Stomach (tissue), 9 donors: ENCODE data around the gene DOC2B. TPM values are rescaled to one million over a fixed set of nuclear protein-coding genes. Genes with fewer than 3 reads are reported as not detected.

ENCODE experiments used
- DNase-seq, 2 donors: peaks; one replicate each; pipeline versions ENCODE4 v3.0.0 to v3.0.0-alpha.2; 2013 to 2019
- H3K27ac ChIP-seq, 5 donors: fragments of 200-600 bp in 4 of 5; sonication (generic) in 4 of 5; one replicate each; pipeline ENCODE4 v1.5.1; 2013 to 2019; ENCODE audit warnings: mild to moderate bottlenecking in 1 of 5, moderate library complexity in 1 of 5
- H3K27me3 ChIP-seq, 3 donors: fragments of 200-600 bp; sonication (generic); one replicate each; pipeline ENCODE4 v1.5.1; 2017 to 2019; ENCODE audit warnings: mixed run types in 1 of 3
- H3K36me3 ChIP-seq, 4 donors: fragments of 200-600 bp; sonication (generic); 1 replicate in 3 of 4; 2 replicates in 1 of 4; pipeline ENCODE4 v1.5.1; 2016 to 2019
- H3K4me1 ChIP-seq, 4 donors: fragments of 200-600 bp; sonication (generic); one replicate each; pipeline ENCODE4 v1.5.1; 2016 to 2019
- H3K4me3 ChIP-seq, 4 donors: fragments of 200-600 bp; sonication (generic) in 3 of 4; one replicate each; pipeline ENCODE4 v1.5.1; 2016 to 2019; ENCODE audit warnings: mild to moderate bottlenecking in 1 of 4
- H3K9me3 ChIP-seq, 4 donors: fragments of 200-600 bp; sonication (generic); one replicate each; pipeline ENCODE4 v1.5.1; 2016 to 2019
- EP300 ChIP-seq: sonication (generic); formaldehyde crosslinking; IDR thresholded peaks from one replicate; pipeline ENCODE4 v1.6.1; 2017; ENCODE audit warnings: antibody characterized with exemption
- POLR2A ChIP-seq, 4 donors: fragments of 450-650 bp; IDR thresholded peaks; one replicate each; pipeline ENCODE4 v1.6.1; 2016; ENCODE audit warnings: antibody characterized with exemption in 4 of 4, control low read depth in 2 of 4, mild to moderate bottlenecking in 1 of 4, moderate library complexity in 1 of 4
- POLR2AphosphoS5 ChIP-seq, 3 donors: sonication (generic); formaldehyde crosslinking; IDR thresholded peaks; one replicate each; pipeline ENCODE4 v1.6.1; 2016; ENCODE audit warnings: antibody characterized with exemption in 3 of 3
- WGBS, 5 donors: extraction: QIAGEN DNeasy Blood & Tissue Kit in 3 of 5; methylation state at CpG; one replicate each; pipeline versions ENCODE4 v1.1.5 to v1.1.7; 2013 to 2018; 5-methylcytosine and 5-hydroxymethylcytosine counted together
- intact Hi-C: fragments of 100-400 bp; cut with DNase I; formaldehyde crosslinking; loops from one replicate; pipeline ENCODE4 v1.15.1; 2023; ENCODE audit warnings: low total_unique reads
- polyA plus RNA-seq, 3 donors: library from polyadenylated mRNA; stranded (reverse); fragments of 200-250 nt; gene quantifications; one replicate each; pipeline ENCODE4 v1.2.3, GENCODE V29; 2013
- total RNA-seq, 5 donors: library from RNA; depleted of rRNA; stranded (reverse); fragments of >200 nt; gene quantifications; one replicate each; pipeline versions ENCODE4 v1.1.0 to v1.2.3, GENCODE V29; 2014 to 2016
- TF ChIP-seq, protein P1 (sequence below), 7 experiments: fragments of 450-650 bp in 4 of 7; fragments of 200-600 bp in 3 of 7; sonication (generic) in 3 of 7; IDR thresholded peaks; one replicate each; pipeline ENCODE4 v1.5.1; 2016 to 2019; ENCODE audit warnings: antibody characterized with exemption in 7 of 7, control low read depth in 2 of 7, mild to moderate bottlenecking in 1 of 7
- donor health status: healthy with polysubstance abuse.
- donor health status: Bipolar disorder and iron deficiency.
- donor health status: healthy.

Gene DOC2B
- total and polyA plus RNA-seq, 8 donors: 0.45 to 11.7 (median 4.1) TPM

DNA sequence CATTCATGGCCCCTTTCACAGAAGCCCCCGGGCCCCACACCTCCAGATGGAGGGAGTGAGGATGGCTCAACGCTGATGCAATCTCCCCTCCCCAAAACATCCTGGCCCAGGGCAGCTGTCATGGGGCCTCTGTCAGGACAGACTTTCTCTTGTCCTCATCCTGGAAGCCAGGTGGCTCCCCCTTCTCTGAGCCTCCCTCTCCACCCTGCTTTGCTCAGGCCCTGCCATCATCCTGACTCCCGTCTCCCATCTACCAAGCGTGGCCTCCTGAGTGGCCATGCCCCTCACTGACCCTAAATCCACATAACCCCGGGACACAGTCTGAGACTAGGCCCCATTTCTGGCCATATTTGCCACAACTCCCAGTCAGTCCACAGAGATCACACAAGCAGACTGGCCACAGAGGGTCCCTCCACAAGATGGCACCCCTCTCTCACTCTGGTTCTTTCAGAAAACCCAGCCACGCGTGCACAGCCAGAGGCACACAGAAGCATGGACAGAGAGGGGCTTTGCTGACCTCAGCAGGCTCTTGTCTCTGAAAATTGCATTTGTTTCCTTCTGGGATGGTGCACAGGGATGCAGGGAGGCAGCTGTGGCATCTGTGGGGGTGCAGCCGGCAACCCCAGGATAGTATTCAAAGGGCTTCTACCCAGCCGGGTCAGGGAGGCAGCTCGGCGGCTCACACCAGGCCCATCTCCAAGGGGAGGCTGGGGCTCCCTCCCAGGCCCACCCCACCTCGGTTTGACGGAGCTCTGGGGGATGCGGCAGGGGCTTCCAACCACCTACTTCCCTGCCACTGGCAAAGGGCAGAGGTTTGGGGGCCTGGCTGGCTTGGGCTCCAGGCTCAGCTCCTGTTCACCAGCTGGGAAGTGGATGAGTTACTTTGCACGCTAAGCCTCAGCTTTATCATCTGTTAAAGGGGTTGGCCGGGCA lies 16.9 kb downstream of the DOC2B start:
- Histone ChIP-seq H3K36me3 (peaks cover 0 to 34% (median 2%) of the 10 kb centered on the region in 4 donors), H3K27ac (no peak overlapping the region), H3K4me3 (no peak overlapping the region), H3K27me3 (peaks cover 0 to 6% (median 0%) of the 10 kb centered on the region in 3 donors), H3K4me1 (no peaks in the 10 kb centered on the region), H3K9me3 (no peaks in the 10 kb centered on the region)
- DNase-seq: peak; percentile 47 to 85
- WGBS, 5 donors: 56 to 73% (median 63%) methylated on average over 15 to 16 of the region's 16 CpGs
- TF ChIP-seq EP300: no peak
- TF ChIP-seq, protein P1, sequence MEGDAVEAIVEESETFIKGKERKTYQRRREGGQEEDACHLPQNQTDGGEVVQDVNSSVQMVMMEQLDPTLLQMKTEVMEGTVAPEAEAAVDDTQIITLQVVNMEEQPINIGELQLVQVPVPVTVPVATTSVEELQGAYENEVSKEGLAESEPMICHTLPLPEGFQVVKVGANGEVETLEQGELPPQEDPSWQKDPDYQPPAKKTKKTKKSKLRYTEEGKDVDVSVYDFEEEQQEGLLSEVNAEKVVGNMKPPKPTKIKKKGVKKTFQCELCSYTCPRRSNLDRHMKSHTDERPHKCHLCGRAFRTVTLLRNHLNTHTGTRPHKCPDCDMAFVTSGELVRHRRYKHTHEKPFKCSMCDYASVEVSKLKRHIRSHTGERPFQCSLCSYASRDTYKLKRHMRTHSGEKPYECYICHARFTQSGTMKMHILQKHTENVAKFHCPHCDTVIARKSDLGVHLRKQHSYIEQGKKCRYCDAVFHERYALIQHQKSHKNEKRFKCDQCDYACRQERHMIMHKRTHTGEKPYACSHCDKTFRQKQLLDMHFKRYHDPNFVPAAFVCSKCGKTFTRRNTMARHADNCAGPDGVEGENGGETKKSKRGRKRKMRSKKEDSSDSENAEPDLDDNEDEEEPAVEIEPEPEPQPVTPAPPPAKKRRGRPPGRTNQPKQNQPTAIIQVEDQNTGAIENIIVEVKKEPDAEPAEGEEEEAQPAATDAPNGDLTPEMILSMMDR (IDR thresholded peaks at IDR 0.05): peak in 4 of 7 experiments; percentile 13 to 58 (median 25)
- no peak for TF ChIP-seq POLR2A (IDR thresholded peaks at IDR 0.05)
- no peak for TF ChIP-seq POLR2AphosphoS5 (IDR thresholded peaks at IDR 0.05)
- intact Hi-C loops: no loop called here

DNA sequence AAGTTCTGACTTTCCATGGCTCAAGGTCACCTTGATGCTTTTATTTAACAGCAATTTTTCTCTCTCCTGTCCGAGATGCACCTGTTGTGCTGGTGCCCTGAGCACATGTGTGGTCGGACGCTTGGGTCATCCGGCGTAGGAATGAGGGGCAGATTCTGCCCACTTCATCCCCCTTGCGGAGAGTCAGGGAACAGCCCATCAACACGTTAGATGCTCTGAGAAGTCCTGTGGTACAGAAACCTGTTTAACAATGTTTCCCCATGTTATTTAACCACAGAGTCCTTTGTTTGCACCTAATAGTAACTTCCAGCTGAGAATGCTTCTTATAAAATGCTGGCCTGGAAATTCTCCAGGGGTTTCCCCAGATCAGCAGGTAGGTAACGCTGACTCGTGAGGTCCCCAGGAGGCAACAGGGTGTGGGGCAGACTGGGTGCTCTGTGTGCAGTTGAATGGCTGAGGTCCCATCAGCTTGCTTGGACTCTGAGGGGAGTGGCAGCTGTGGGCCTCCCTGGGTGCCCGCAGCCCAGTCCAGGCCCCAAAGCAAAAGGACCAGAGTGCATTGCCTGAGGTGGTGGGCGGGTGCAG lies 17.8 kb downstream of the DOC2B start:
- intact Hi-C loops: no loop called here
- peaks cover 0 to 6% (median 0%) of the 10 kb centered on the region in 3 donors for H3K27me3 ChIP-seq
- no peak for DNase-seq
- 65 to 80% (median 72%) methylated on average over 10 to 11 of the region's 11 CpGs for WGBS, 5 donors
- no peak overlapping the region for H3K27ac ChIP-seq
- no peak overlapping the region for H3K4me3 ChIP-seq
- H3K4me1 ChIP-seq: no peaks in the 10 kb centered on the region
- peaks cover 0 to 36% (median 2%) of the 10 kb centered on the region in 4 donors for H3K36me3 ChIP-seq
- no peak for TF ChIP-seq EP300
- TF ChIP-seq, protein P1 (IDR thresholded peaks at IDR 0.05): peak in 1 of 7 experiments; percentile 11
- TF ChIP-seq POLR2AphosphoS5 (IDR thresholded peaks at IDR 0.05): no peak
- no peaks in the 10 kb centered on the region for H3K9me3 ChIP-seq

DNA sequence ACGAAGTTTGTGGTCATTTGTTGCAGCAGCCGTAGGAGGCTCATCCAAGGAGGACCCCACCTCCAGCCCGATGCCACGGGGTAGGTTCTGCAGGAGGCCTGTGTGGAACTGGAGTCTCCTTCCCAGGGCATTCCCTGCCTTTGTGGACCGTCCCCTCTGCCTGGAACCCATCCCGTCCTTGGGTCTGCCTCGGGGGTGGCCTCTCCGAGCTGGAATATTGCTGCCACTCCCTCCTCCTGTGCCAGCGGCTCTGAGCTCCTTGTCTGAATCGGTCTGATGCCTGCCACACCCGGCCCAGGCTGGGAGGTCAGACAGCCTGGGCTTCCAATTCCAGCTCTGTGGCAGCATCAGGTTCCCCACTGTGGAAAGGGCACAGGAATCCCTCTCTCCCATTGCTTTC lies 18.8 kb downstream of the DOC2B start:
- H3K27me3 ChIP-seq: peaks cover 0 to 6% (median 0%) of the 10 kb centered on the region in 3 donors
- TF ChIP-seq, protein P1 (IDR thresholded peaks at IDR 0.05): no peak
- no peak for TF ChIP-seq POLR2AphosphoS5 (IDR thresholded peaks at IDR 0.05)
- TF ChIP-seq POLR2A (IDR thresholded peaks at IDR 0.05): no peak
- TF ChIP-seq EP300: no peak
- WGBS, 5 donors: 64 to 79% (median 74%) methylated on average over 10 to 11 of the region's 11 CpGs
- H3K4me1 ChIP-seq: no peaks in the 10 kb centered on the region
- peaks cover 0 to 36% (median 2%) of the 10 kb centered on the region in 4 donors for H3K36me3 ChIP-seq
- H3K27ac ChIP-seq: no peak overlapping the region
- no peaks in the 10 kb centered on the region for H3K9me3 ChIP-seq
- no peak for DNase-seq
- H3K4me3 ChIP-seq: no peak overlapping the region
- intact Hi-C loops: no loop called here

DNA sequence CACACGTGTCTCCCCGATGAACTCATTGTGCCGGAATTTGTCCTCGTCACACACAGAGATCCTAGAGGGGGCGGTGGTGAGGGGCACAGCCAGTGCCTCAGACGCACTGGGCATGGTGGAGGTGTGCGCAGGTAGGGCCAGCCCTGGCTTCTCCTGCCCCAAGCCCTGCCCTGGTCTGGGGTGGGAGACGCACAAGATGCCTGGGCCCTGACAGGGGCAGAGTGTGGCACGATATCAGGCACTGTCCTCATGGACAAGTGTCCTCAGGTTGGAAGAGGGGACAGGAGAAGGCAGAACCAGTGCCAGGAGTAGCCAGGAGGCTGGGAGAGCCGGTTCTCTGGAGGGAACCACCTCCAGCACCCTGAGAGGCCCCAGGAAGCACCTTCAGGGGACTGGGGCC lies 20.0 kb downstream of the DOC2B start:
- H3K36me3 ChIP-seq: peaks cover 0 to 37% (median 2%) of the 10 kb centered on the region in 4 donors
- peaks cover 0 to 6% (median 0%) of the 10 kb centered on the region in 3 donors for H3K27me3 ChIP-seq
- intact Hi-C loops: no loop called here
- DNase-seq: no peak
- no peak overlapping the region for H3K4me3 ChIP-seq
- H3K4me1 ChIP-seq: no peaks in the 10 kb centered on the region
- no peak overlapping the region for H3K27ac ChIP-seq
- WGBS, 5 donors: 78 to 87% (median 84%) methylated on average over 10 of the region's 10 CpGs
- TF ChIP-seq POLR2AphosphoS5 (IDR thresholded peaks at IDR 0.05) (no peak), EP300 (no peak), POLR2A (IDR thresholded peaks at IDR 0.05) (no peak)
- TF ChIP-seq, protein P1 (IDR thresholded peaks at IDR 0.05): no peak
- no peaks in the 10 kb centered on the region for H3K9me3 ChIP-seq
